C1 segment of cervical spinal cord (tissue), 14 donors: ENCODE data around the gene FAHD1.
A peak's percentile ranks its signal among the peaks of the same experiment; 100 is the strongest.

Source experiments
- DNase-seq, 14 donors: peaks; one replicate each; lab custom pipeline; 2025; lab: John Stamatoyannopoulos, UW

Gene FAHD1

GRCh38 chr16:1817276-1817589 is 9.8 kb upstream of the FAHD1 start:
- no peak for DNase-seq

GRCh38 chr16:1817716-1818115 is 9.3 kb upstream of the FAHD1 start:
- DNase-seq: no peak

- no peak for DNase-seq
Measured at GRCh38 chr16:1818204-1818872, 8.7 kb upstream of the FAHD1 start.

- no peak for DNase-seq
Measured at GRCh38 chr16:1818873-1819525, 8.0 kb upstream of the FAHD1 start.

- no peak for DNase-seq
Measured at GRCh38 chr16:1819611-1820010, 7.4 kb upstream of the FAHD1 start.

GRCh38 chr16:1820096-1820945 is 6.7 kb upstream of the FAHD1 start:
- DNase-seq: no peak

GRCh38 chr16:1820946-1821290 is 6.1 kb upstream of the FAHD1 start:
- no peak for DNase-seq

GRCh38 chr16:1821861-1822611 is 5.0 kb upstream of the FAHD1 start:
- DNase-seq: no peak

- no peak for DNase-seq
Measured at GRCh38 chr16:1822801-1823200, 4.2 kb upstream of the FAHD1 start.

GRCh38 chr16:1823821-1824220 is 3.2 kb upstream of the FAHD1 start:
- peak in 1 of 14 donors; percentile 11 for DNase-seq

- no peak for DNase-seq
Measured at GRCh38 chr16:1825381-1825863, 1.6 kb upstream of the FAHD1 start.

- DNase-seq: no peak
Measured at GRCh38 chr16:1825864-1826690, 929 bp upstream of the FAHD1 start.

GRCh38 chr16:1828645-1829410 is 1.8 kb downstream of the FAHD1 start:
- no peak for DNase-seq

GRCh38 chr16:1830213-1830612 is 3.2 kb downstream of the FAHD1 start:
- DNase-seq: no peak

- DNase-seq: no peak
Measured at GRCh38 chr16:1831186-1832075, 4.4 kb downstream of the FAHD1 start.

GRCh38 chr16:1832838-1833454 is 5.9 kb downstream of the FAHD1 start:
- DNase-seq: no peak

GRCh38 chr16:1834096-1834495 is 7.1 kb downstream of the FAHD1 start:
- DNase-seq: no peak

GRCh38 chr16:1839554-1839953 is 12.5 kb downstream of the FAHD1 start:
- no peak for DNase-seq

- no peak for DNase-seq
Measured at GRCh38 chr16:1845985-1846384, 19.0 kb downstream of the FAHD1 start.
